Measurements from ENCODE around the gene ASIC3. TPM values are rescaled to one million over a fixed set of nuclear protein-coding genes. Genes with fewer than 3 reads are reported as not detected.

The ASIC3 gene
- total and polyA plus RNA-seq, 2 of the 4 experiments (the other 2 are of a cell fraction) = 0.74 TPM; not detected in 1

- Histone ChIP-seq H3K4me1 (ENCODE audit: control insufficient read depth, insufficient read depth, low read length) (peaks cover 23% of the 10 kb centered on the region), H3K36me3 (ENCODE audit: control insufficient read depth, insufficient read depth, low read length) (peaks cover 6% of the 10 kb centered on the region; the same call in 1 of the 2 replicates), H2BK120ac (ENCODE audit: low read depth, low read length) (peak overlapping the region; percentile 57), H3K9ac (ENCODE audit: low read depth, low read length) (peak overlapping the region; percentile 80), H2AK9ac (replicated peaks; ENCODE audit: low read depth, low read length, poor library complexity) (peak overlapping the region; percentile 76), H3K23ac (ENCODE audit: low read depth, low read length) (peak overlapping the region; percentile 96), H3K79me1 (ENCODE audit: low read depth in 1 of 2, low read length in 2 of 2) (peaks cover 4 to 54% of the 10 kb centered on the region in 2 experiments; a peak in 2 of 4 replicates), H3K27me3 (ENCODE audit: control insufficient read depth, insufficient read depth, low read length) (no peaks in the 10 kb centered on the region), H4K91ac (ENCODE audit: insufficient read depth, low read depth, low read length) (peak overlapping the region; percentile 70), H3K27ac (ENCODE audit: insufficient read depth, low read length) (peak overlapping the region; percentile 50), H3K9me3 (ENCODE audit: control insufficient read depth, insufficient read depth, low read length) (no peaks in the 10 kb centered on the region), H3K4me3 (ENCODE audit: insufficient read depth, low read depth, low read length) (peak overlapping the region; percentile 86), H2BK5ac (ENCODE audit: low read depth, low read length, poor library complexity, severe bottlenecking) (peak overlapping the region; percentile 51), H2AK5ac (ENCODE audit: low read depth, low read length) (peak overlapping the region; percentile 79), H4K8ac (ENCODE audit: low read depth in 2 of 2, low read length in 2 of 2) (peak overlapping the region; percentile 8 to 59; a peak in 2 of 4 replicates), H2BK20ac (ENCODE audit: low read depth, low read length) (peak overlapping the region; percentile 3; the same call in 1 of the 2 replicates), H3K14ac (replicated peaks; ENCODE audit: low read depth, low read length) (peak overlapping the region; percentile 89), H3K18ac (ENCODE audit: low read depth, low read length) (no peak overlapping the region), H3K4ac (ENCODE audit: low read depth, low read length) (peak overlapping the region; percentile 81), H2AFZ (replicated peaks; ENCODE audit: low read length, poor library complexity) (peak overlapping the region; percentile 82), H3K9me1 (ENCODE audit: insufficient read depth, low read length) (peaks cover 8% of the 10 kb centered on the region), H4K5ac (ENCODE audit: low read depth, low read length) (no peak overlapping the region), H4K20me1 (ENCODE audit: insufficient read depth, low read length) (peaks cover 57% of the 10 kb centered on the region), H3K56ac (ENCODE audit: extremely low read depth, insufficient read depth, low read length) (peak overlapping the region; percentile 57), H3K4me2 (ENCODE audit: low read depth, low read length) (peak overlapping the region; percentile 54), H2BK15ac (ENCODE audit: low read depth, low read length) (peak overlapping the region; percentile 27; the same call in 1 of the 3 replicates)
- BruUV-seq (replicated peaks) = no TSS peak
- in situ Hi-C loops (cut with MboI; ENCODE audit: low sequenced_read_pairs) = no loop called here
- 29% methylated on average over 1 of the region's 16 CpGs; no CpG with 5 or more reads in 1 of the 2 experiments for WGBS, 2 experiments (ENCODE audit: extremely low coverage in 2 of 2, insufficient read length in 1 of 2)
- TF ChIP-seq MAZ (IDR thresholded peaks at IDR 0.05; ENCODE audit: borderline replicate concordance, low read depth, low read length) = peak; percentile 68; the same call in 1 of the 2 replicates
- TF ChIP-seq CTCF (conservative IDR thresholded peaks at IDR 0.05; ENCODE audit: low read depth, low read length) = no peak
- ATAC-seq (ENCODE audit: low read depth) (no peak), DNase-seq (no peak)
- intact Hi-C loops (cut with micrococcal nuclease) = no loop called here
- dilution Hi-C loops (cut with HindIII; ENCODE audit: low sequenced_read_pairs, unreplicated experiment) = no loop called here
- ChIA-PET POLR2A (ENCODE audit: unreplicated experiment) (interaction anchor here (1.0 kb wide), 1 partner anchor 25 kb away, joined by 3 read pairs; no protein-coding TSS in a partner anchor), CTCF (interaction anchor here (0.9 to 1.3 kb wide), 3 partner anchors 24 to 36 kb away, joined by 3 to 4 read pairs (median 3); no protein-coding TSS in a partner anchor)
Observed at GRCh38 chr7:151088019-151088855, 39.9 kb downstream of the ASIC3 start.

Measured in IMR-90 (cell line).